Astrocyte (in vitro differentiated cells and primary cell): ENCODE results near the gene MYBL2. TPM values are rescaled to one million over a fixed set of nuclear protein-coding genes. Genes with fewer than 3 reads are reported as not detected.

Source experiments
- DNase-seq: peaks from one replicate; pipeline ENCODE4 v3.0.0-alpha.2; 2010; ENCODE audit warnings: low read depth
- FAIRE-seq: peaks from 2 replicates; lab custom pipeline; 2011; peaks lifted over from hg19 to GRCh38; lab: Jason Lieb, UNC
- H2AFZ ChIP-seq: 2 replicates; pipeline ENCODE4 v1.6.0; 2012; ENCODE audit warnings: low read depth, low read length, inconsistent platforms
- H3K27ac ChIP-seq: 2 replicates; pipeline ENCODE4 v1.5.1; 2011; ENCODE audit warnings: low read depth, low read length, inconsistent platforms
- H3K27me3 ChIP-seq: 2 replicates; pipeline ENCODE4 v1.6.0; 2011; ENCODE audit warnings: low read length, inconsistent platforms; ENCODE audit not compliant: insufficient read depth
- H3K36me3 ChIP-seq: 2 replicates; pipeline ENCODE4 v1.5.1; 2011; ENCODE audit warnings: low read length, inconsistent platforms; ENCODE audit not compliant: insufficient read depth
- H3K4me1 ChIP-seq: 2 replicates; pipeline ENCODE4 v1.5.1; 2011; ENCODE audit warnings: low read length, inconsistent platforms; ENCODE audit not compliant: insufficient read depth
- H3K4me2 ChIP-seq: 2 replicates; pipeline ENCODE4 v1.6.0; 2012; ENCODE audit warnings: low read length, inconsistent platforms
- H3K4me3 ChIP-seq: 2 replicates; pipeline ENCODE4 v1.5.1; 2011; ENCODE audit warnings: low read depth, mild to moderate bottlenecking, low read length, inconsistent platforms; ENCODE audit not compliant: insufficient read depth
- H3K79me2 ChIP-seq: 2 replicates; pipeline ENCODE4 v1.6.0; 2012; ENCODE audit warnings: mild to moderate bottlenecking, low read length, inconsistent platforms; ENCODE audit not compliant: insufficient read depth
- H3K9ac ChIP-seq: 2 replicates; pipeline ENCODE4 v1.6.0; 2012; ENCODE audit warnings: mild to moderate bottlenecking, low read length, inconsistent platforms
- H3K9me3 ChIP-seq: 2 replicates; pipeline ENCODE4 v1.5.1; 2012; ENCODE audit warnings: low read depth, mild to moderate bottlenecking, low read length, inconsistent platforms; ENCODE audit not compliant: insufficient read depth
- H4K20me1 ChIP-seq: 2 replicates; pipeline ENCODE4 v1.6.0; 2012; ENCODE audit warnings: low read length, inconsistent platforms; ENCODE audit not compliant: insufficient read depth
- H3K27ac Mint-ChIP-seq: one replicate; pipeline ENCODE4 v1.8.0; 2021; ENCODE audit warnings: mild to moderate bottlenecking, mixed read lengths; ENCODE audit not compliant: unreplicated experiment
- H3K27me3 Mint-ChIP-seq: one replicate; pipeline ENCODE4 v1.8.0; 2021; ENCODE audit warnings: low read depth, mixed read lengths; ENCODE audit not compliant: unreplicated experiment
- H3K36me3 Mint-ChIP-seq: one replicate; pipeline ENCODE4 v1.8.0; 2021; ENCODE audit warnings: low read depth, mixed read lengths; ENCODE audit not compliant: unreplicated experiment
- H3K4me1 Mint-ChIP-seq: one replicate; pipeline ENCODE4 v1.8.0; 2021; ENCODE audit warnings: low read depth, mixed read lengths; ENCODE audit not compliant: unreplicated experiment
- H3K4me3 Mint-ChIP-seq: one replicate; pipeline ENCODE4 v1.8.0; 2021; ENCODE audit warnings: mild to moderate bottlenecking, moderate library complexity, mixed read lengths; ENCODE audit not compliant: unreplicated experiment
- H3K9me3 Mint-ChIP-seq: one replicate; pipeline ENCODE4 v1.8.0; 2021; ENCODE audit warnings: mild to moderate bottlenecking, mixed read lengths; ENCODE audit not compliant: unreplicated experiment
- EZH2 ChIP-seq: IDR thresholded peaks from 2 replicates; pipeline ENCODE4 v1.6.1; 2012; ENCODE audit warnings: mild to moderate bottlenecking, low read length, inconsistent platforms; ENCODE audit not compliant: insufficient read depth
- total RNA-seq: library from RNA; stranded (reverse); gene quantifications from 2 replicates; pipeline ENCODE4 v1.2.1, GENCODE V29; 2021
- TF ChIP-seq, protein P1 (sequence below): IDR thresholded peaks from 2 replicates; pipeline ENCODE4 v1.5.1; 2011; ENCODE audit warnings: low read depth, mild to moderate bottlenecking, inconsistent platforms, low read length, moderate library complexity; ENCODE audit not compliant: insufficient read depth

The MYBL2 gene
- total RNA-seq, 1 donor from 2014 or later = 6.2 TPM

DNA sequence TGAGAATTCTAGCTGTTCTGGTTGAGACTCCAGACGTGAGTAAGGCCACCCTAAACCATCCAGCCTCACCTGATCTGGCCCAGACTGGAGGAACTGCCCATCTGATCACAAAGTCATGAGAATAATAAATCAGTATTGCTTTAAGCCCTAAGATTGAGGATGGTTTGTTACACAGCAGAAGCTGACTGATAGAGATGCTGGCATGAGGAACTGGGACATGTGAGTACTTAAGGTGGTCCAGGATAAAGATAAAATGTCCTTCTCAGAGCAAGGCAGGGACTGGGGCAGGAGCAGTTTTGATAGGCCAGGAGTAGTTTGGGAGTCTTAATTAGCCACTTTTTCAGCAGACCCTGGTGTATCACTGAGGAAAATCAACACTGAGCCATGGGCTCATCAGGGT is 53.1 kb downstream of the MYBL2 start:
- no peaks in the 10 kb centered on the region for H3K36me3 Mint-ChIP-seq

GRCh38 chr20:43721097-43721428 is 54.1 kb downstream of the MYBL2 start:
- H3K27me3 ChIP-seq = no peaks in the 10 kb centered on the region
- H3K4me1 Mint-ChIP-seq = no peaks in the 10 kb centered on the region
- no peak overlapping the region for H3K27ac Mint-ChIP-seq

More for the DNA sequence above, 53.1 kb downstream of the MYBL2 start:
- FAIRE-seq = no peak
- Histone ChIP-seq H3K4me2 (no peak overlapping the region), H3K9me3 (no peaks in the 10 kb centered on the region), H3K9ac (no peak overlapping the region), H3K4me1 (no peaks in the 10 kb centered on the region), H3K27ac (no peak overlapping the region), H3K4me3 (no peak overlapping the region), H4K20me1 (no peaks in the 10 kb centered on the region), H3K36me3 (no peaks in the 10 kb centered on the region), H3K27me3 (no peaks in the 10 kb centered on the region), H2AFZ (no peak overlapping the region), H3K79me2 (no peaks in the 10 kb centered on the region)
- H3K27me3 Mint-ChIP-seq = peaks cover 12% of the 10 kb centered on the region
- DNase-seq = no peak
- TF ChIP-seq, protein P1, sequence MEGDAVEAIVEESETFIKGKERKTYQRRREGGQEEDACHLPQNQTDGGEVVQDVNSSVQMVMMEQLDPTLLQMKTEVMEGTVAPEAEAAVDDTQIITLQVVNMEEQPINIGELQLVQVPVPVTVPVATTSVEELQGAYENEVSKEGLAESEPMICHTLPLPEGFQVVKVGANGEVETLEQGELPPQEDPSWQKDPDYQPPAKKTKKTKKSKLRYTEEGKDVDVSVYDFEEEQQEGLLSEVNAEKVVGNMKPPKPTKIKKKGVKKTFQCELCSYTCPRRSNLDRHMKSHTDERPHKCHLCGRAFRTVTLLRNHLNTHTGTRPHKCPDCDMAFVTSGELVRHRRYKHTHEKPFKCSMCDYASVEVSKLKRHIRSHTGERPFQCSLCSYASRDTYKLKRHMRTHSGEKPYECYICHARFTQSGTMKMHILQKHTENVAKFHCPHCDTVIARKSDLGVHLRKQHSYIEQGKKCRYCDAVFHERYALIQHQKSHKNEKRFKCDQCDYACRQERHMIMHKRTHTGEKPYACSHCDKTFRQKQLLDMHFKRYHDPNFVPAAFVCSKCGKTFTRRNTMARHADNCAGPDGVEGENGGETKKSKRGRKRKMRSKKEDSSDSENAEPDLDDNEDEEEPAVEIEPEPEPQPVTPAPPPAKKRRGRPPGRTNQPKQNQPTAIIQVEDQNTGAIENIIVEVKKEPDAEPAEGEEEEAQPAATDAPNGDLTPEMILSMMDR = no peak
- no peak for TF ChIP-seq EZH2
- no peaks in the 10 kb centered on the region for H3K4me1 Mint-ChIP-seq
- no peak overlapping the region for H3K27ac Mint-ChIP-seq
- no peak overlapping the region for H3K4me3 Mint-ChIP-seq
- H3K9me3 Mint-ChIP-seq = peaks cover 5% of the 10 kb centered on the region

More at GRCh38 chr20:43721097-43721428, 54.1 kb downstream of the MYBL2 start:
- Mint-ChIP-seq H3K4me3 (no peak overlapping the region), H3K36me3 (no peaks in the 10 kb centered on the region), H3K27me3 (peaks cover 15% of the 10 kb centered on the region), H3K9me3 (peaks cover 5% of the 10 kb centered on the region)
- no peak overlapping the region for H3K9ac ChIP-seq
- H2AFZ ChIP-seq = no peak overlapping the region
- DNase-seq = no peak
- H4K20me1 ChIP-seq = no peaks in the 10 kb centered on the region
- no peaks in the 10 kb centered on the region for H3K79me2 ChIP-seq
- no peak for FAIRE-seq
- no peak for TF ChIP-seq EZH2
- TF ChIP-seq, protein P1 = no peak
- no peak overlapping the region for H3K4me2 ChIP-seq
- no peak overlapping the region for H3K27ac ChIP-seq
- no peaks in the 10 kb centered on the region for H3K4me1 ChIP-seq
- no peaks in the 10 kb centered on the region for H3K36me3 ChIP-seq
- no peaks in the 10 kb centered on the region for H3K9me3 ChIP-seq
- no peak overlapping the region for H3K4me3 ChIP-seq
